Stomach (tissue), 9 donors: ENCODE results near the gene FAM83D. TPM values are rescaled to one million over a fixed set of nuclear protein-coding genes. Genes with fewer than 3 reads are reported as not detected.

Experiments
- DNase-seq, 2 donors: peaks; one replicate each; pipeline versions ENCODE4 v3.0.0 to v3.0.0-alpha.2; 2013 to 2019
- H3K27ac ChIP-seq, 5 donors: fragments of 200-600 bp in 4 of 5; sonication (generic) in 4 of 5; one replicate each; pipeline ENCODE4 v1.5.1; 2013 to 2019; ENCODE audit warnings: mild to moderate bottlenecking in 1 of 5, moderate library complexity in 1 of 5
- H3K27me3 ChIP-seq, 3 donors: fragments of 200-600 bp; sonication (generic); one replicate each; pipeline ENCODE4 v1.5.1; 2017 to 2019; ENCODE audit warnings: mixed run types in 1 of 3
- H3K36me3 ChIP-seq, 4 donors: fragments of 200-600 bp; sonication (generic); 1 replicate in 3 of 4; 2 replicates in 1 of 4; pipeline ENCODE4 v1.5.1; 2016 to 2019
- H3K4me1 ChIP-seq, 4 donors: fragments of 200-600 bp; sonication (generic); one replicate each; pipeline ENCODE4 v1.5.1; 2016 to 2019
- H3K4me3 ChIP-seq, 4 donors: fragments of 200-600 bp; sonication (generic) in 3 of 4; one replicate each; pipeline ENCODE4 v1.5.1; 2016 to 2019; ENCODE audit warnings: mild to moderate bottlenecking in 1 of 4
- H3K9me3 ChIP-seq, 4 donors: fragments of 200-600 bp; sonication (generic); one replicate each; pipeline ENCODE4 v1.5.1; 2016 to 2019
- CTCF ChIP-seq, 7 experiments: fragments of 450-650 bp in 4 of 7; fragments of 200-600 bp in 3 of 7; sonication (generic) in 3 of 7; IDR thresholded peaks; one replicate each; pipeline ENCODE4 v1.5.1; 2016 to 2019; ENCODE audit warnings: antibody characterized with exemption in 7 of 7, control low read depth in 2 of 7, mild to moderate bottlenecking in 1 of 7
- EP300 ChIP-seq: sonication (generic); formaldehyde crosslinking; IDR thresholded peaks from one replicate; pipeline ENCODE4 v1.6.1; 2017; ENCODE audit warnings: antibody characterized with exemption
- POLR2A ChIP-seq, 4 donors: fragments of 450-650 bp; IDR thresholded peaks; one replicate each; pipeline ENCODE4 v1.6.1; 2016; ENCODE audit warnings: antibody characterized with exemption in 4 of 4, control low read depth in 2 of 4, mild to moderate bottlenecking in 1 of 4, moderate library complexity in 1 of 4
- POLR2AphosphoS5 ChIP-seq, 3 donors: sonication (generic); formaldehyde crosslinking; IDR thresholded peaks; one replicate each; pipeline ENCODE4 v1.6.1; 2016; ENCODE audit warnings: antibody characterized with exemption in 3 of 3
- WGBS, 5 donors: extraction: QIAGEN DNeasy Blood & Tissue Kit in 3 of 5; methylation state at CpG; one replicate each; pipeline versions ENCODE4 v1.1.5 to v1.1.7; 2013 to 2018; 5-methylcytosine and 5-hydroxymethylcytosine counted together
- intact Hi-C: fragments of 100-400 bp; cut with DNase I; formaldehyde crosslinking; loops from one replicate; pipeline ENCODE4 v1.15.1; 2023; ENCODE audit warnings: low total_unique reads
- polyA plus RNA-seq, 3 donors: library from polyadenylated mRNA; stranded (reverse); fragments of 200-250 nt; gene quantifications; one replicate each; pipeline ENCODE4 v1.2.3, GENCODE V29; 2013
- small RNA-seq, 4 donors: library from RNA; depleted of rRNA; stranded (forward); fragments of <200 nt; gene quantifications; one replicate each; pipeline ENCODE3, GENCODE V24; 2016
- total RNA-seq, 5 donors: library from RNA; depleted of rRNA; stranded (reverse); fragments of >200 nt; gene quantifications; one replicate each; pipeline versions ENCODE4 v1.1.0 to v1.2.3, GENCODE V29; 2014 to 2016
- donor health status: healthy with polysubstance abuse.
- donor health status: Bipolar disorder and iron deficiency.
- donor health status: healthy.

FAM83D gene
- total and polyA plus RNA-seq, 8 donors: 2.0 to 289 (median 27.8) TPM

DNA sequence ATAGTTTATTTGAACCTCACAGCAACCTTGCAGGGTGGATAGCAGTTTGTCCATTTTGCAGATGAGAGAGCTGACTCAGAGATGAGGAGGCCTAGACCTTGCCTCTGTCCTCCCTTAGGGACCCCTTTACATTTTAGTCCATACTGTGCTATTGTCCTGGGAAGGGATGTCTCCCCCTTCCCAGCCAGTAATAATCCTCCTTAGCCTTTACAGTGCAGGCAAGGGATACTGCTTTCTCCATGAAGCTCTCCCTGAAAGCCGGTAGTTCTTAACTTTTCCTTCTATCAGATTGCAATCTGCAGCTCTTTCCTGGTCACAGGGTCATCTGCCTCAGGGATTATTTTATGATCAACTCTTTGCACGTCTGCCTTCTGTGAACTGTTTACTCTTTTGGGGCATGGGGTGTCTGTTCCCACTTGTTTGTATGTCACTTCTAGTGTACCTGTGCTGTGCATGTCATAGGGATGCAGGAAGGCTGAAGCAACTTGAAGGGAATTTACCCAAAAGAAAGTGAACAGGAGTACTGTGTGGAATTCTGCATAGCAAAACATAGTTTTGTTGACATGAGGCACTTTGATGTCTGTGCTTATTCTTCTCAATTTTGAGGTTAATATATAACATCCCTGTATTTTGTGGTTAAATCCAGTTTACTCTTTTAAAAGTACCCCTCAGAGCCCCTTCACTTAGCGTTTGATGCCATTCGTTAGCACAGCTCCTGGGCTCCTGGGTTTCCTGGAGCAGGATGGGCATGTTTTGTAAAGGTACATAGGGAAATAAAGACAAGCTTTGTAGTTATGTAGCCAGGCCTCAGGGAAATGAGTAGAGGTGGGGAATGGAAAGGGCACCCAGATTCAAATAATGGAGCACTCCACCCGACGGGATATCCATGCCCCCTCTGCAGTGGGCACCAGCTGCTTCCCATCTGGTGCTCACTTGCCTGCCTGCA is 74.0 kb downstream of the FAM83D start:
- DNase-seq: no peak
- H3K9me3 ChIP-seq: no peaks in the 10 kb centered on the region
- intact Hi-C loops: no loop called here
- WGBS, 5 donors: 84 to 88% (median 85%) methylated on average over 6 of the region's 6 CpGs
- no peak overlapping the region for H3K27ac ChIP-seq
- H3K4me1 ChIP-seq: peaks cover 0 to 7% (median 0%) of the 10 kb centered on the region in 4 donors
- peaks cover 10 to 100% (median 98%) of the 10 kb centered on the region in 4 donors for H3K36me3 ChIP-seq
- TF ChIP-seq POLR2AphosphoS5 (IDR thresholded peaks at IDR 0.05): no peak
- no peak for TF ChIP-seq CTCF (IDR thresholded peaks at IDR 0.05)
- TF ChIP-seq POLR2A (IDR thresholded peaks at IDR 0.05): no peak
- no peak for TF ChIP-seq EP300
- H3K4me3 ChIP-seq: no peak overlapping the region
- H3K27me3 ChIP-seq: no peaks in the 10 kb centered on the region

Small RNA genes lying within 50 kb of the gene (small RNA-seq; reads per million reads assigned to genes)
- gene AL023803.1: 0 reads per million in 4 donors

Other genes starting within 250 kb of the FAM83D start
- not detected for gene SLC32A1, start 201.9 kb upstream of the FAM83D start, total RNA-seq
- gene SLC32A1, start 201.9 kb upstream of the FAM83D start, polyA plus RNA-seq: not detected
- gene ACTR5, start 178.0 kb upstream of the FAM83D start, total RNA-seq: 10 to 100 TPM in 2 of 5 donors, 1 to 10 TPM in 3; 3.6 to 68.1 (median 8.4) TPM
- 1 to 10 TPM; 4.7 to 6.0 (median 5.7) TPM for gene ACTR5, start 178.0 kb upstream of the FAM83D start, polyA plus RNA-seq
- gene PPP1R16B, start 120.7 kb upstream of the FAM83D start, total RNA-seq: 10 to 100 TPM in 3 of 5 donors, 1 to 10 TPM in 2; 5.2 to 18.7 (median 11.0) TPM
- gene PPP1R16B, start 120.7 kb upstream of the FAM83D start, polyA plus RNA-seq: 1 to 10 TPM; 1.2 to 1.5 (median 1.5) TPM
- 10 to 100 TPM in 4 of 5 donors, 1 to 10 TPM in 1; 5.8 to 33.8 (median 19.1) TPM for gene DHX35, start 35.9 kb downstream of the FAM83D start, total RNA-seq
- 1 to 10 TPM; 4.7 to 6.5 (median 6.0) TPM for gene DHX35, start 35.9 kb downstream of the FAM83D start, polyA plus RNA-seq